Measurements from ENCODE around the gene OCA2.

Gene OCA2

GRCh38 chr15:28109626-28110455 lies 10.7 kb upstream of the OCA2 start:
- no peak for DNase-seq (ENCODE audit: low read depth)
- no peak overlapping the region for H3K4me3 ChIP-seq (ENCODE audit: control insufficient read depth, low read depth, low read length)
- no peak for TF ChIP-seq CTCF (conservative IDR thresholded peaks at IDR 0.05; ENCODE audit: control insufficient read depth, insufficient read depth, low read depth, low read length)

DNA sequence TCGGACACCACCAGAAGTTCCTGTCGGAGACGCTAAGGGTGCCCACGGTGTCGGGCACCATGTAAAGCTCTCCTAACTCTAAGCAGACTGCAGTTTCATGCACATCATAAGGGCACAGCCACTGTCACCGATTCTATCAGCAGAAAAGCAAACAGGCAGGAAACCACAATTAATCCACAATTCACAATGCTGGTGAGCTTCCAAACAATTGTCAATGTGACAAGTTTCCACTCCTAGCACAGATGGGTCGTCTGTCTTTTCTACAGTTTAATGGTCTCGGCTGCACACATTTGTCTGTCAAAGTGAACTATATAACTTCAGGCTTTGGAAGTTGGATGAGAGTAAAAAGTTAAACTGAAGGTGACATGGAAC lies 8.8 kb upstream of the OCA2 start:
- no peak for DNase-seq (ENCODE audit: low read depth)
- no peak overlapping the region for H3K4me3 ChIP-seq (ENCODE audit: control insufficient read depth, low read depth, low read length)
- no peak for TF ChIP-seq CTCF (conservative IDR thresholded peaks at IDR 0.05; ENCODE audit: control insufficient read depth, insufficient read depth, low read depth, low read length)

DNA sequence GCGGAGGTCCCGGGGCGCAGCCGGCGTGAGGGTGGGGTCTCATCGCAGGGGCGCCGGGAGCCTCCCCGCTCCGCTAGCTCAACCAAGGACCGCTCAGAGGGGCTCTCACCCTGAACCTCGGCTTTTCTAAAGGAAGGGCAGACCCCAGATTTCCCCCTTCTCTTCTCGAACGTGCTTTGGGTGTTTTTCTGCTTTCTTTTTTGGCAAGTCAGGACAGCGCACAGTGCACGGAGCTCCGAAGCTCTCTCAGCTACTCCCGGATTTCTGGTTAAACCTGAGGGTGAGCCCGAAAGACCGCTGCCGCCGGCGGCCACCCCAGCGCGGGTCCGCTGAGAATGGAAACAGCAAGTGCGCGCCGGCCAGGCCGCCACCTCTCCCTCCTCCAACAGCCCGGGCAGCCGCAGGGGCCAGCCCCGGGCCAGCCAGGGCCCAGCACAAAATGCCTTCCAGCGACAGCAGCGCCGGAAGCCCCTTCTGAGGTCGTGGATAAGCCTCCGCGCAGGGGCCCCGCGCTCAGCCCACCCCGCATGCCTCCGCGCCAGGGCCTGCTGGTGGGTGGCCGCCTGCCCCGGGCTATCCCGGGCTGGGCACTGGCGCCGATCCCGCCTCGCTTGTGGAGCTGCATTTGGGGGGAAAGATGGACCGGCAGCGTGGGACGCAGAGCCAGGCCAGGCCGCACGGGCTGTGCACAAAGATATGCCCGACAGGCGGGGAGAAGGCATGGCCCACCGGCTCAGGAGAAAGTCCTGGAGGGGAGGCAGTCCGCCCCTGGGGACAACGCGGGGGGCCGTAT lies 8.2 kb upstream of the OCA2 start:
- H3K4me3 ChIP-seq (ENCODE audit: control insufficient read depth, low read depth, low read length), result peak overlapping the region; percentile 38
- peak; percentile 22 for DNase-seq (ENCODE audit: low read depth)
- TF ChIP-seq CTCF (conservative IDR thresholded peaks at IDR 0.05; ENCODE audit: control insufficient read depth, insufficient read depth, low read depth, low read length), result no peak

DNA sequence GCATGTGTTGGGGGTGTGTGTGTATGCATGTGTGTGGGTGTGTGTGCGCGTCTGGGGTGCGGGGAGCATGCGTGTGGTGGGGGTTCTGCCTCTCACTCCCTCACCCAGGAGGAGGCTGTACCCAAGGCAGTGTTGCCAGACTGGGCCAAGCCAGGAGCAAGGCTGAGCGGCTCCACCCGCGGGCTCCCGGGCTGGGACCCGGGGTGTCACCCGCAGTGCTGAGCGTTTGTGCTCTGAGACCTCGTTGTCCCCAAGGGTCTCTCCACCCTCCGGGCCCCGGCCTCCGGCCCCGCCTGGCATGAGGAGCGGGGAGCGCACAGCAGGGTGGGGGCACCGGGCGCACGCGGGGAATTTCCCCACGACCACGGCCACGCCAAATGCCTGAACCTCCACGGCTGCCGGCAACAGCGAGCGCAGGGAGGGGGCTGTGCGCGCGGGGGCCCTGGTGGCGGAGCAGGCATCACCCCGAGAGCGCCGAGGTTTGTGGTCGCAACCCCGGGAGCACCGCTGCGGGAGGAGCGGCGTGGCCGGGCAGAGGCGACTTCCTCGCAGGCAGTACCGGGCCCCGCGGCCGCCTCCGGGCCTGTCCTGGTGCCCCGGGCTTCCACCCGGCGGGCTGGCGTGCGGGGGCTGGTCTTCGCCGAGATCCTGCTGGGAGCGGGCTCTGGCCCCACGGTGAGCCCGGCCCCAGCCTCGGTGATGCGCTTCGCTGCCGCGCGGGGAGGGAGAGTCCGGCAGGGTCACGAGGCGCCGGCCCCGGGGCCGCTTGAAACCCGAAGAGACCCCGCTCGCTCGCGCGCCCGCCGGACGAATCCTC lies 7.4 kb upstream of the OCA2 start:
- H3K4me3 ChIP-seq (ENCODE audit: control insufficient read depth, low read depth, low read length), result peak overlapping the region; percentile 38
- no peak for TF ChIP-seq CTCF (conservative IDR thresholded peaks at IDR 0.05; ENCODE audit: control insufficient read depth, insufficient read depth, low read depth, low read length)
- DNase-seq (ENCODE audit: low read depth), result no peak

DNA sequence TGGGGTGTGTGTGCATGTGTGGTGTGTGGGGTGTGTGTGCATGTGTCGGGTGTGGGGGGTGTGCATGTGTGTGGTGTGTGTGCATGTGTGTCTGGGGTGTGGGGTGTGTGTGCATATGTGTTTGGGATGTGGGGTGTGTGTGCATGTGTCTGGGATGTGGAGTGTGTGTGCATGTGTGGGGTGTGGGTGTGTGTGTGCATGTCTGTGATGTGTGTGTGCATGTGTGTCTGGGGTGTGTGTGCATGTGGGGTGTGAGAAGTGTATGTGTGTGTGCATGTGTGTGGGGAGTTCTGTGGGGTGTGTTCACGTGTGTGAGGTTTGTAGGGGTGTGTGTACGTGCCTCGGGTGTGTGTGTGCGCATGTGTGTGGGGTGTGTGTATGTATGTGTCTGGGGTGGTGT lies 6.7 kb upstream of the OCA2 start:
- no peak for TF ChIP-seq CTCF (conservative IDR thresholded peaks at IDR 0.05; ENCODE audit: control insufficient read depth, insufficient read depth, low read depth, low read length)
- no peak for DNase-seq (ENCODE audit: low read depth)
- H3K4me3 ChIP-seq (ENCODE audit: control insufficient read depth, low read depth, low read length), result no peak overlapping the region

DNA sequence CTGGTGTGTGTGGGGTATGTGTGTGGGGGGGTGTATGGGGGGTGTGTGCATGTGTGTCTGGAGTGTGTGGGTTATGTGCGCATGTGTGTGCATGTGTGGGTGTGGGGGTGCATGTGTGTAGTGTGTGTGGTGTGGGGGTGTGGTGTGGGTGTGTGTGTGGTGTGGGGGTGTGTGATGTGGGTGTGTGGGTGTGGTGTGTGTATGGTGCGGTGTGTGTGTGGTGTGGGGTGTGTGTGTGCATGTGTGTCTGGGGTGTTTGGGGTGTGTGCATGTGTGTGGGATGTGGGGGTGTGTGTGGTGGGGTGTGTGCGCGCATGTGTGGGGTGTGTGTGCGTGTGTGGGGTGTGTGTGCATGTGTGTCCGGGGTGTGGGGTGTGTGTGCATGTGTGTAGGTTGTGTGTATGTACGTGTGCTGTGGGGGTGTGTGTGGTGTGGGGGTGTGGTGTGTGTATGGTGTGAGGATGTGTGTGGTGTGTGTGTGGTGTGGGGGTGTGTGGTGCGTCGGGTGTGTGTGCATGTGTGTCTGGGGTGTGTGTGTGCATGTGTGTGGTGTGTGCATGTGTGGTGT lies 6.2 kb upstream of the OCA2 start:
- DNase-seq (ENCODE audit: low read depth), result no peak
- no peak overlapping the region for H3K4me3 ChIP-seq (ENCODE audit: control insufficient read depth, low read depth, low read length)
- no peak for TF ChIP-seq CTCF (conservative IDR thresholded peaks at IDR 0.05; ENCODE audit: control insufficient read depth, insufficient read depth, low read depth, low read length)
